ENCODE measurements around the gene CASK. TPM values are rescaled to one million over a fixed set of nuclear protein-coding genes. Genes with fewer than 3 reads are reported as not detected.
"Not testable (repeated sequence)": the region's sequence is repeated elsewhere in the genome, so short reads cannot be mapped to it uniquely, and the experiment has no call there.

The CASK gene
- total RNA-seq, 1 donor from 2014 or later = 18.8 TPM

DNA sequence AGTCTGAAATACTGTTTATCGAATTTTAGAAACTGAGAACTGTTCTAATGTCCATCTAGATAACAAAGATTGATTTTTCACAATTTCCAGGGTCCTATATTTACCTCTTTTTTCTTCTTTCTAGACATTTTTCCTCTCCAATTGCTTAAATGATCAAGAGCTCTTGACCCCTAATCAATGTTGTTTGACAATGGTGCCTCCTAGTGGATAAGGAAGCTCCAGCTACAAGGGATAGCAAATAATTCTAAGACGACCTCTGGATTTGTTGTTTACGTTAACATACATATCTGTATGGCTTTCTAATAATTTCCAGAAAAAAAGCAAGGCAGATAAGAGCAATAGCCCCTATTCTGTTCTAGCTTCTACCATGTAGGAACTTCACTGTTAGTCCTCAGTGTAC, 163.5 kb downstream of the CASK start:
- DNase-seq (ENCODE audit: low spot score) = no peak
- intact Hi-C loops (cut with DNase I) = loop anchor here (10.0 kb wide), 1 partner anchor 205 kb away; no protein-coding TSS in a partner anchor

GRCh38 chrX:41758401-41758800, 165.0 kb downstream of the CASK start:
- intact Hi-C loops (cut with DNase I) = loop anchor here (10.0 kb wide), 1 partner anchor 204 kb away; no protein-coding TSS in a partner anchor
- DNase-seq (ENCODE audit: low spot score) = no peak

DNA sequence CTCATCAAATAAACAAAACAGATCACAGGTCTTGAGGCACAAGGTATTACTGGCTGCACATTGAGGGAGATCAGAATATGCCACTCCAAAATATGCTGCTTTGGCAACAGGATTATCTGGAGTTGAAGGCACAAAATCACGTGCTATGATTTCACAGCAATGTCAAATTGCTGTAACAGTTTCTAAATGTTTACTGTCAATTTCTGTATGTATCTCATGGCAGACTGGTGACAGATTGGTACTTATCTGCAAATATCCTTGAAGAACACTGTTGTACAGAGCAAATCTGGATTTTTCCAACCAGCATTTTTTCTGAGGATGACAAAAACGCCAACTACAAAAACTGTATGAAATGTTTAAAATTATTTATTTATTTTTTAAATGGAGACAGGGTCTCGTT, 172.6 kb downstream of the CASK start:
- intact Hi-C loops (cut with DNase I) = loop anchor here (10.0 kb wide), 1 partner anchor 196 kb away; no protein-coding TSS in a partner anchor
- DNase-seq (ENCODE audit: low spot score) = no peak

DNA sequence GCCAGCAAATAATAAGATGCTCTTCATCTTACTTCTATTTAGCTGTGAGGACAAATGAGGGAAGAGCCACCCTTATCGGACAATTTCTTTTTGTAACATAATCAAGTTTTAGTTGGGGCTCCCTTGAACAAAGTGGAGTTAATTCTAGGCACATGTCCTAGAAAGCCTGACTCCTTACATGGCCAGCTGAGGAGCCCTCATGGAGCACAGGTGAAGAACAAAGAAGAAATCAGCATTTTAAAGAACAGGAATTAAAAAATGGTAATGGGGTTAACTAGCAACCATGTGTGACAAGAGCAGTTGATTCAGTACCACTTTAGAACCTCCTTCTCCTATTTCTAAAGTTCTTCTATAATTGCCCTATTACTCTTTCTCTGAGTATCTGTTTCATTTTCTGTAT, 183.5 kb downstream of the CASK start:
- intact Hi-C loops (cut with DNase I) = no loop called here

DNA sequence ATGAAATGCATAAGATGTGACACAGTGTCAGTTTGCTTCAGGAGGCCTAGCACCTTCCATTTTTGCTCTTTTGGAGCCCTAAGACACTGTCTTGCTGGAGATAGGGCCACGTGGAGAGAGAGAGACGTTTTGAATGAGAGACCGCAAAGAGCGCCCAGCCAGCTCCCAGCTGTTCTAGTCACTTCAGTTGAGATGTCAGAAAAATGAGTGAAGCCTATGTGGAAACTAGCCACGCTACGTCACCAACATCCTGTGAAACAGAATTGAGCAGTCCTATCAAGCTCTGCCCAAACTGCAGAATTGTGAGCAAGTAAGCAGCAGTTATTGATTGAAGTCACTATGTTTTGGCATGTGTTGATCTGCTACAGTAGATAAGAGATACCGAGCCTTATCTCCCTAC, 186.3 kb downstream of the CASK start:
- no peak for DNase-seq (ENCODE audit: low spot score)
- intact Hi-C loops (cut with DNase I) = no loop called here

More for the DNA sequence above, 183.5 kb downstream of the CASK start:
- DNase-seq (ENCODE audit: low spot score) = no peak

- DNase-seq (ENCODE audit: low spot score) = no peak
- intact Hi-C loops (cut with DNase I) = no loop called here
These were observed 188.8 kb downstream of the CASK start for GRCh38 chrX:41734530-41734929.

DNA sequence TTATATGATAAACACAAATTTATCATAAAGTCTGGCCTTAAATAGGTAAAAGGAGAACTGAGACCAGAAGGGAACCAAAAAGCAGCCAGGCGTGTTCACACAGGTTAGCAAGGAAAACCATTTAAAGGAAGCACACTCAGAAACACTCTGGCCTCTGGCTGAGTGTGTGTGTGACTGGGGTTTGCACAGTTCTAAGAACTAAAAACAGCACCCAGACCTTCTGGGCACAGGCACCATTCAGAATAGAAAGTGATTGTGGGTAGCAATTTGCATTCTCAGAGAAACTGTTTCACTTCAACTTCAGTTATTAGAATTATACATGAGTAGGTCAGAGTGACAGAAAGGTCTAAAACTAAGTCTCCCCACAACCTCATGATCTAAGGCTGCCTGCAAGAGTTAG, 189.4 kb downstream of the CASK start:
- intact Hi-C loops (cut with DNase I) = no loop called here
- DNase-seq (ENCODE audit: low spot score) = no peak

- intact Hi-C loops (cut with DNase I) = no loop called here
- no peak for DNase-seq (ENCODE audit: low spot score)
These were observed 191.1 kb downstream of the CASK start for GRCh38 chrX:41732260-41732659.

DNA sequence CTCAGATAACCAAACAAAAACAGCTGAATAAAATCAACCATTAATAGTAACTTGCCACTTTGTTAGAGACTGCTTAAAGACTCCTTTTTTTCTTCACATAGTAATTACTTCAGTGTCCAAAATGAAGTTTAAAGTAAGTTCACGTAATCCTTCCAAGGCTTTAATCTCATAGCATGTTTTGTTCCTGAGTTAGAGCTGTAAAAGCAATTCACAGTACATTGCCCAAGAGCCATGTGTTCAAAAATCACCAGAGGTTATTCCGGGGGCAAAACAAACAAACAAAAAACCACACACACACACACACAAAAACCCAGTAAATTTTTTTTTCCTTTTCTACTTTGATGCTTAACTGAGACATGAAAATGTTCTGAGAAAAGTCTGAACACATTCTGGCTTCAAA, 193.3 kb downstream of the CASK start:
- intact Hi-C loops (cut with DNase I) = no loop called here
- DNase-seq (ENCODE audit: low spot score) = no peak

DNA sequence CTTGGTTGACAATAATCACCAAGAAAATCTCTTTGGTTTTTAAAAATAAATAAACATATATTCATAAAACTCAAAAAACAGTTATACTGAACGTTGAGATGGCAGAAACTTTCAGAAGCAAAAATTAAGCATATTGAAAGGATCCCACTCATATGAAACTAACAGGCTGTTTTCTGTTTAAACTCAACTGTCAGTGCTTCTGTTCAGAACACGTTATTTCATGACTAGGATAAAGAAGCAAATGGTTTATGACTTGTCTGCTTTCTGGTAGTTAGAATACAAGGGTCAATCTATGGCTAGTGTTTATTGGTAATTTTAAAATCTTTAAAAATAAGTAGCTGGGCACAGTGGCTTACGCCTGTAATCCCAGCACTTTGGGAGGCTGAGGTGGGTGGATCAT, 195.2 kb downstream of the CASK start:
- DNase-seq (ENCODE audit: low spot score) = no peak
- intact Hi-C loops (cut with DNase I) = no loop called here

DNA sequence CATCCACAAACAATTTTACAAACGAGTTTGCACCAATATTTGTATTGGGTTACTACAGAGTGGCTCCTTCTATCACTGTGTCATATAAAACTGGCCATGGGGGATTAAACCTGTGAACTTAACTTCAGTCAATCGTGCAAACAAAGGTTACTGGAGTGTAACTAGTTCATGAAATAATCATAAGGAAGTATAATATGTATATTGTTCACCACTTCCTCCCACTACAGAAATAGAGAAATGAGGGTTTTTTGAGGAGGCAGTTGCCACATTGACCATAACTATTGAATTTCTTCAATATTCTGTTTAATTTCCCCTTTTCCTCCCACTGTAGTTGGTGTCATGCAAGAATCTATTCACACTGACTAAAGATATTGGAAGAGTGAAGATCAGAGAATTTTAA, 199.5 kb downstream of the CASK start, which contains the start of gene GPR82:
GPR82 (plus strand) TSS at position 356 of the 400 bp plus-strand sequence. CDS start 2,846 bp downstream, outside the sequence.
- intact Hi-C loops (cut with DNase I) = no loop called here
- DNase-seq (ENCODE audit: low spot score) = no peak

DNA sequence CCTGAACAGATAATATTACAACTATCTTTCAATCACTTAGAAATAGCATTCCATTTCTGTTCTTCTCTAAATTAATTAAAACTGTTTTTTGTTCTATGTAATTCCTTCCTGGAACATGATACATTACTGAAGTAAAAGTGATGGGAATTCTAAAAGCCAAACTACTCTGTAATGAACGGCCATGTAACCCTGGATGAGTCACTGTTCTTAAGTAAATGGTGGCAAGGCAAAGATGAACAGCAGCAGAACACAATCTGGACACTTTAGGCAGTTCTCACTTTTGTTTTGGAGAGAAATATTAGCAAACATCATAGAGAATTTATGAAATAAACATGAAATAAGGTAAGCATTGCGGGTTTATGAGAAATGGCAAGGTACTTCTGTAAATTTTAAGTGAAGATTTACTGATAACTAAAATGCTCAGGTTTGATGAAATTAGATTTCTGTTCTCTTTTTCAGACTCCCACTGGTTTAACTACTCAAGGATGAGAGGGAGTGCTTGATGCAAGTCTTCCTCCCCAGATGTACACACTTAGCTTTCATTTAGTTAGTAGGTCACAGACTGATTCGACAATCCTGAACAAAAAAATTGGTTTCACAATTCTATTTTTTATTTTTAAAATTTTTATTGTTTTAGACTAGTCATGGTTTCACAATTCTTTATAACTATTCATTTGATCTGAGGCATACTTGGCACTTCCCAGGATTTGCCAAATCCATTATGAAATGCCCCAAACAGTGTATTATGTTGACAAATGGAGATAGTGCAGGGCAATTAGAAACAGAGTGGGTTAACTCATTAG, 200.3 kb downstream of the CASK start:
- DNase-seq (ENCODE audit: low spot score) = no peak
- intact Hi-C loops (cut with DNase I) = no loop called here

- intact Hi-C loops (cut with DNase I) = no loop called here
- no peak for DNase-seq (ENCODE audit: low spot score)
These were observed 201.1 kb downstream of the CASK start for GRCh38 chrX:41722214-41722613.

GRCh38 chrX:41721590-41721989, 201.8 kb downstream of the CASK start:
- no peak for DNase-seq (ENCODE audit: low spot score)
- intact Hi-C loops (cut with DNase I) = no loop called here

DNA sequence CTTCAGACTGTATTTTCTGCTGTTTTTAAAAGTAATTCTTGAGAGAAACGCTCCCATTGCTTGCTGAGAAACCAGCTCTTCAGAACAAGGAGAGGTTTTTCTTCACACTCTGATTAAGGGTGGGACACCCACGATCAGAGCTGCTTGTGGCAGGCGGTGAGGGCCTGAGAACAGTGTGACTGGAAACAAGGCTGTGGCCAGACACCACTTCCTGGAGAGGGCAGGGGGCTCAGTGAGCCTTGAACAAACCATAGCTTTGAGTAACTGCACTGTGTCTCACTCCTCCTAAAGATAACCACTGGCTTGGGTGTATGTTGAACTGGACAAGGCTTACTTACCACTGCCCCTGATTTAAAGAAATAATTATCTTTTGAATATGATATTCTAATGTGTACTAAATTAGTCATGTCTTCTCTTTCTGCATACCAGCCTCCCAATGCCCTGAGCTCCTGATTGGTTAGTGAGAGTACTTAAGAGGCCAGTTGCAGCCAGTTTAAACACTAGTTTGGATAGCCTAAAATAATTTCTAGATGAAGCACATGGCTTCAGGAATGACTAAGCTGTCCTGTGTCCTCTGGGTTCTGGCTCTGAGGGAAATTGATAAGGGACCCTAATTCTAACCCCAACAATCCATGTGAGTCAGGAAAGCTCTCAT, 203.1 kb downstream of the CASK start:
- DNase-seq (ENCODE audit: low spot score) = no peak
- intact Hi-C loops (cut with DNase I) = no loop called here

DNA sequence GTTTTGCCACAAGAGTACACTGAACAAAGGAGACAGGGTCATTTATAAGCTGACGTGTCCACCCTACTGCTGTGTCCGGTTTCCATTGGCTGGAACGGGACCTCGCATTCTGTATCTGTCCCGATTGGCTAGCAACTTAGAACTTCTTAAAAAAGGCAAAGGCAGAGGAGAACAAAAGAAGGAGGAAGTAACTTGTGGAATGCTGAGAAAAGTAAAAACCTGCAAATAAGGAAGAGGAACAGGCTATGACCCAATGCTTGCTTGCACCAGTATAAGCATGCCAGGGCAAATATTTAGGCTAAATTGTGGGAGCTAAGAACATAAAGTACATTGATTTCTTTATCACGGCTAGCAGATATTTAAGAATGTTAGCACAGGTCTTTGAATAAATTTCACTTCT, 203.7 kb downstream of the CASK start:
- intact Hi-C loops (cut with DNase I); DNase-seq (ENCODE audit: low spot score): not testable (repeated sequence)

DNA sequence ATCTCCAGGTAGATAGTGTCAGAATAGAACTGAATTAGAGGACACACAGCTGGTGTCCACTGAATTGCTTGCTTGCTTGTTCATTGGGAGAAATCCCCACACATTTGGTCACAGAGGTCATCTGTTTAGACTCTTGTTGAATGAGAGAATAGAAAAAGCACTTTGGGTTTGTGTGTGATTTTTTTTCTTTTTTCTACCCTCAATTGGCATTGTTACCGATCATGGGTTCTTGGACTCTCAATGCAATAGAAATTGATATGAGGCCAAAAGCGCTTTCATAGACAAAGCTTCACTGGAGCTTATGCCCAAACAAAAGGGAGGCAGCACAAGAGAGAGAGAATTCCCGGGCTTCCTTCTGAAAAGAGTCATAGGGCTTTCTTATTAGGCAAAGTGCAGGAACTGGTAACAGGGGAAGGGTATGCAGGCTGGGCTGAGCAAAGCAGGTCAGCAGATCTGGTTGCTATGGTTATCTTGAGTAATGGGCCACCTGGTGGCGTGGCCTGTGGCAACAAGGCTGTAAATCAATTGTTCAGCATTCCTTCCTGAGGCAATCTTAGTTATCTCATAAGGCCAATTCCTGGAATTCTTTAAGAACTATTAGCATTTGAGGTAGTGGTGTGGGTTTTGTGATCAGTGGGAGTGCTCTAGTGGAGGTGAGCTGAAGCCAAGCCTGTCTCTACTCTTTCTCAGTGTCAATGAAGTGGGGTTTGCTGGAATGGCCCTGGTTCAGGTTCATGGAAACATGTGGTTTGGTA, 204.7 kb downstream of the CASK start:
- intact Hi-C loops (cut with DNase I) = no loop called here
- DNase-seq (ENCODE audit: low spot score) = no peak

DNA sequence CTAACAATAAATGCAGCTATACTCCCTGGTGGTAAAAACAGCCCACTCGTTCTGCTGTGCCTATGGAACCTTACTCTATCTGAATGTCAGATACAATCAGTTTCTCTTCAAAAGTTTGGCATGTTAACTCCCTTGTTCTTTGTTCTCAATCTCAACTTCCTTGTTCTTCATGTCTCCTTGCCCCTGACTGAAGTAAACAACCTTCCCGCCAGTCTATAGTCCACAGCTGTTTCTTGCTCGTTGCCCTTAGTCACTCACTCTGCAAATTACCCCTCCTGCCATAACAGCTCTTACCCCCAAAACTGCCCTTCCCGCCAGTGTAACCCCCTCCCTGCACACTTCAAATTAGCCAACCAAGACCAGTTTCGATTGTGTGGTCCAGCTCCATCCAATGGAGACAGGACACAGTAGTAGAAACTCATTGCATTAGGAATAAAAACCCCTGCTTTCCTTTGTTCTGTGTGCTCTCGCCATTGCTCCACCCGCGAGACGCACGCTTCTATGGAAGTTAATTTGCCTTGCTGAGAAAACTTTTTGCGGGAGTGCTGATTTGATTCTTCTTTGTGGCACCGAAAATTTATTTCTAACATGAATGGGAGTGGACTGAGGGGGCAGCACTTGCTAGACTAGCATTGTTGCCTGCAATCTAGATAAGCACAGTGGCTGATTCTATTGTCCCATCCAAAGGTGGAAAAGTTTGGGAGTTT, 206.4 kb downstream of the CASK start:
- no peak for DNase-seq (ENCODE audit: low spot score)
- intact Hi-C loops (cut with DNase I) = no loop called here

DNA sequence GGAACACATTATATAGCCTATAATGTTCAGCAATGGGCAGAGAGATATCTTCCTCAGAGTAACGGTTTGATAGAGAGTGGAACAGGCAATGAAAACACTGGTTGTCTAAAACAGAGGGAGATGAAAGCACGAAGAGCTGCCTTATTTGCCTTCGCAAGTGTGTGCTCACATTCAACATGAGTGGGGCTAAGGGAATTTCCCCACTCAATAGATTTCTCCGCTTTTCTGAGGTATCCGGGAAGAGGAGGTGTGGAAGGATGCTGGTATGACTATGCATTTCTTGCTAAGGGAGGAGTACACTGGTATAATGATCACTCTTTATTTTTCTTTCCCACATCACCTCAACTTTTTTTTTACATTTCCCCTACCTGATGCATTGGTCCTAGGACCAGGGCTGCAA, 207.1 kb downstream of the CASK start:
- DNase-seq (ENCODE audit: low spot score) = no peak

More for the DNA sequence above, 207.1 kb downstream of the CASK start:
- intact Hi-C loops (cut with DNase I) = no loop called here
